PC-9 (cell line): ENCODE results near the gene SORBS1. TPM values are rescaled to one million over a fixed set of nuclear protein-coding genes. Genes with fewer than 3 reads are reported as not detected.

Source experiments
- BruUV-seq: library from RNA; stranded (reverse); fragments of 400-500 nt; replicated peaks from 2 replicates; lab custom pipeline; 2021; lab: Mats Ljungman, UMichigan
- CTCF ChIA-PET: fragments of 300-600 bp; sonication (Branson Sonifier 250); formaldehyde crosslinking; loops from one replicate; lab custom pipeline; 2022; ENCODE audit warnings: antibody characterized with exemption; lab: Charles Lee
- POLR2A ChIA-PET: fragments of 300-600 bp; sonication (Branson Sonifier 250); formaldehyde crosslinking; loops from one replicate; lab custom pipeline; 2022; ENCODE audit warnings: antibody characterized with exemption; ENCODE audit not compliant: unreplicated experiment; lab: Charles Lee
- DNase-seq, 2 experiments: peaks; one replicate each; pipeline versions ENCODE4 v3.0.0 to v3.0.0-alpha.2; 2015 to 2022; ENCODE audit warnings: mixed read lengths in 1 of 2
- H2AFZ ChIP-seq: fragments of 200-600 bp; sonication (generic); 2 replicates; pipeline ENCODE4 v1.8.1; 2017; ENCODE audit warnings: antibody characterized with exemption
- H3F3A ChIP-seq: fragments of 200-600 bp; sonication (generic); 2 replicates; pipeline ENCODE4 v1.8.1; 2017; ENCODE audit warnings: antibody characterized with exemption, mild to moderate bottlenecking, low read depth; ENCODE audit not compliant: insufficient read depth
- H3K27ac ChIP-seq: fragments of 200-600 bp; sonication (generic); 2 replicates; pipeline ENCODE4 v1.6.1; 2016; ENCODE audit warnings: mixed run types
- H3K27me3 ChIP-seq: fragments of 200-600 bp; sonication (generic); 2 replicates; pipeline ENCODE4 v1.6.1; 2016; ENCODE audit warnings: low read depth, mixed run types; ENCODE audit not compliant: insufficient read depth
- H3K36me3 ChIP-seq: fragments of 200-600 bp; sonication (generic); 2 replicates; pipeline ENCODE4 v1.6.1; 2016; ENCODE audit warnings: low read depth, mixed run types
- H3K4me1 ChIP-seq: fragments of 200-600 bp; sonication (generic); replicated peaks from 2 replicates; pipeline ENCODE4 v1.6.1; 2016; ENCODE audit warnings: mixed run types; ENCODE audit not compliant: insufficient read depth
- H3K4me2 ChIP-seq: fragments of 200-600 bp; sonication (generic); 2 replicates; pipeline ENCODE4 v1.6.1; 2017; ENCODE audit warnings: mixed run types
- H3K4me3 ChIP-seq: fragments of 200-600 bp; sonication (generic); 2 replicates; pipeline ENCODE4 v1.6.1; 2016; ENCODE audit warnings: mixed run types
- H3K79me2 ChIP-seq: fragments of 200-600 bp; sonication (generic); 2 replicates; pipeline ENCODE4 v1.6.1; 2017; ENCODE audit warnings: low read depth, mixed run types
- H3K9me2 ChIP-seq: fragments of 200-600 bp; sonication (generic); 2 replicates; pipeline ENCODE4 v1.8.1; 2017; ENCODE audit warnings: mild to moderate bottlenecking; ENCODE audit not compliant: insufficient read depth
- H3K9me3 ChIP-seq: fragments of 200-600 bp; sonication (generic); 2 replicates; pipeline ENCODE4 v1.8.1; 2016; ENCODE audit warnings: low read depth; ENCODE audit not compliant: insufficient read depth
- H4K20me1 ChIP-seq: fragments of 200-600 bp; sonication (generic); 2 replicates; pipeline ENCODE4 v1.8.1; 2017; ENCODE audit not compliant: insufficient read depth
- CTCF ChIP-seq: fragments of 200-600 bp; sonication (generic); conservative IDR thresholded peaks from 2 replicates; pipeline ENCODE4 v1.6.1; 2017; ENCODE audit warnings: mixed run types, antibody characterized with exemption, mild to moderate bottlenecking, moderate library complexity
- EZH2 ChIP-seq: fragments of 200-600 bp; sonication (generic); IDR thresholded peaks from 2 replicates; pipeline ENCODE4 v1.8.0; 2017; ENCODE audit warnings: antibody characterized with exemption, low read depth
- intact Hi-C: fragments of 100-400 bp; cut with micrococcal nuclease; formaldehyde crosslinking; loops from one replicate; pipeline ENCODE4 v1.10.0; 2022; ENCODE audit not compliant: unreplicated experiment
- total RNA-seq: library from RNA; stranded (reverse); gene quantifications from 2 replicates; pipeline ENCODE4 v1.2.3, GENCODE V29; 2021

SORBS1 gene
- total RNA-seq, 1 experiment from 2014 or later, result 5.0 TPM

- no TSS peak for BruUV-seq
- H3K27me3 ChIP-seq, result no peaks in the 10 kb centered on the region
- no peak overlapping the region for H2AFZ ChIP-seq
- H3F3A ChIP-seq, result no peaks in the 10 kb centered on the region
- ChIA-PET CTCF (no interaction called here), POLR2A (no interaction called here)
- no peaks in the 10 kb centered on the region for H3K79me2 ChIP-seq
- no peaks in the 10 kb centered on the region for H3K4me1 ChIP-seq
- intact Hi-C loops, result no loop called here
- no peak for DNase-seq
- no peak overlapping the region for H3K27ac ChIP-seq
- no peak overlapping the region for H3K4me2 ChIP-seq
- H3K9me2 ChIP-seq, result no peaks in the 10 kb centered on the region
- H3K36me3 ChIP-seq, result no peaks in the 10 kb centered on the region
- H3K4me3 ChIP-seq, result no peak overlapping the region
- TF ChIP-seq EZH2 (no peak), CTCF (no peak)
- no peaks in the 10 kb centered on the region for H3K9me3 ChIP-seq
- H4K20me1 ChIP-seq, result no peaks in the 10 kb centered on the region
These were observed 96.9 kb downstream of the SORBS1 start for GRCh38 chr10:95464280-95464679.

- Histone ChIP-seq H3K4me1 (no peaks in the 10 kb centered on the region), H3K9me2 (no peaks in the 10 kb centered on the region), H4K20me1 (no peaks in the 10 kb centered on the region), H3K4me3 (no peak overlapping the region), H3F3A (no peaks in the 10 kb centered on the region), H3K27me3 (no peaks in the 10 kb centered on the region), H2AFZ (no peak overlapping the region), H3K27ac (no peak overlapping the region), H3K9me3 (no peaks in the 10 kb centered on the region), H3K36me3 (no peaks in the 10 kb centered on the region), H3K79me2 (no peaks in the 10 kb centered on the region), H3K4me2 (no peak overlapping the region)
- intact Hi-C loops, result no loop called here
- BruUV-seq, result no TSS peak
- ChIA-PET CTCF (no interaction called here), POLR2A (no interaction called here)
- no peak for TF ChIP-seq EZH2
- TF ChIP-seq CTCF, result no peak
- no peak for DNase-seq
These were observed 98.2 kb downstream of the SORBS1 start for GRCh38 chr10:95462740-95463667.

- no peak for TF ChIP-seq CTCF
- TF ChIP-seq EZH2, result no peak
- Histone ChIP-seq H3K9me3 (no peaks in the 10 kb centered on the region), H4K20me1 (no peaks in the 10 kb centered on the region), H3K9me2 (no peaks in the 10 kb centered on the region), H3F3A (no peaks in the 10 kb centered on the region), H3K4me3 (no peak overlapping the region), H3K27ac (no peak overlapping the region), H3K4me1 (no peaks in the 10 kb centered on the region), H2AFZ (no peak overlapping the region), H3K36me3 (no peaks in the 10 kb centered on the region), H3K79me2 (no peaks in the 10 kb centered on the region), H3K4me2 (no peak overlapping the region), H3K27me3 (no peaks in the 10 kb centered on the region)
- CTCF ChIA-PET, result no interaction called here
- BruUV-seq, result no TSS peak
- intact Hi-C loops, result no loop called here
- DNase-seq, result no peak
- POLR2A ChIA-PET, result no interaction called here
These were observed 99.6 kb downstream of the SORBS1 start for GRCh38 chr10:95461611-95462010.
